Measurements from ENCODE around the gene CHL1.

GRCh38 chr3:355622-356021 lies 159.1 kb downstream of the CHL1 start:
- TF ChIP-seq POLR2A (IDR thresholded peaks at IDR 0.05) (no peak), CTCF (IDR thresholded peaks at IDR 0.05) (no peak)

All from body of pancreas (tissue), 4 donors.